Measurements from ENCODE around the gene RABGAP1L.
"Not testable (repeated sequence)": the region's sequence is repeated elsewhere in the genome, so short reads cannot be mapped to it uniquely, and the experiment has no call there.

GRCh38 chr1:174320897-174321296 is 161.6 kb downstream of the RABGAP1L start:
- not testable (repeated sequence) for TF ChIP-seq CTCF, POLR2A (IDR thresholded peaks at IDR 0.05)

Data from thyroid gland (tissue), 4 donors.